HepG2 (cell line): ENCODE data around the gene NCR3LG1. TPM values are rescaled to one million over a fixed set of nuclear protein-coding genes. Genes with fewer than 3 reads are reported as not detected.

Source experiments
- ATAC-seq: fragments of 200-7000 bp; cut with Tn5 transposase; 3 replicates; pipeline ENCODE4 v1.9.1; 2020; ENCODE audit warnings: mild to moderate bottlenecking, moderate library complexity
- BruUV-seq: library from RNA; stranded (reverse); fragments of 400-500 nt; replicated peaks from 2 replicates; lab custom pipeline; 2021; lab: Mats Ljungman, UMichigan
- CTCF ChIA-PET: fragments of 300-600 bp; formaldehyde crosslinking; extraction: SDS; loops from one replicate; lab custom pipeline; 2021; ENCODE audit warnings: low total read pairs, inconsistent platforms, low intra/inter-chr PET ratio; lab: Yijun Ruan, JAX
- POLR2A ChIA-PET: fragments of 350-600 bp; sonication (Branson Sonifier 250); formaldehyde crosslinking; loops from one replicate; lab custom pipeline; 2020; ENCODE audit warnings: antibody characterized with exemption, inconsistent platforms; lab: Yijun Ruan, JAX
- DNase-seq: peaks from one replicate; pipeline ENCODE4 v3.0.0-alpha.2; 2015; ENCODE audit warnings: low spot score
- FAIRE-seq: peaks from 3 replicates; lab custom pipeline; 2011; peaks lifted over from hg19 to GRCh38; lab: Jason Lieb, UNC
- H2AFZ ChIP-seq: one replicate; pipeline ENCODE4 v1.6.1; 2011; ENCODE audit warnings: low read length, inconsistent platforms
- H3K27ac ChIP-seq: fragments of 300-600 bp; 3 replicates; pipeline ENCODE4 v1.8.0; 2011; ENCODE audit warnings: mixed run types, mild to moderate bottlenecking, mixed read lengths, low read length, inconsistent platforms; ENCODE audit not compliant: insufficient read depth; ENCODE audit errors: extremely low read length
- H3K27me3 ChIP-seq, 2 experiments: fragments of 200-600 bp in 1 of 2; 2 replicates in 1 of 2; 3 replicates in 1 of 2; pipeline versions ENCODE4 v1.6.0 to v1.8.0; 2011; ENCODE audit warnings: low read length in 2 of 2, mild to moderate bottlenecking in 2 of 2, moderate library complexity in 2 of 2, inconsistent platforms in 1 of 2; ENCODE audit not compliant: insufficient read depth in 2 of 2, control insufficient read depth in 1 of 2
- H3K36me3 ChIP-seq, 2 experiments: fragments of 200-600 bp in 1 of 2; replicated peaks in 1 of 2; 2 replicates in 1 of 2; 3 replicates in 1 of 2; pipeline versions ENCODE4 v1.5.1 to v1.8.0; 2011; ENCODE audit warnings: low read length in 2 of 2, inconsistent platforms in 1 of 2; ENCODE audit not compliant: insufficient read depth in 2 of 2, control insufficient read depth in 1 of 2
- H3K4me1 ChIP-seq: 2 replicates; pipeline ENCODE4 v1.5.1; 2012; ENCODE audit warnings: low read length, inconsistent platforms; ENCODE audit not compliant: insufficient read depth
- H3K4me2 ChIP-seq: 2 replicates; pipeline ENCODE4 v1.6.0; 2011; ENCODE audit warnings: low read depth, low read length, inconsistent platforms
- H3K4me3 ChIP-seq, 3 experiments: fragments of 200-600 bp in 1 of 3; sonication (generic), shearing (Covaris generic) in 1 of 3; replicated peaks in 1 of 3; 2 replicates each; pipeline ENCODE4 v1.5.1; 2011 to 2016; ENCODE audit warnings: low read length in 3 of 3, inconsistent platforms in 2 of 3, low read depth in 2 of 3, mild to moderate bottlenecking in 2 of 3, control low read depth in 1 of 3, mixed read lengths in 1 of 3; ENCODE audit not compliant: insufficient read depth in 1 of 3
- H3K79me2 ChIP-seq: one replicate; pipeline ENCODE4 v1.6.1; 2011; ENCODE audit warnings: low read length, inconsistent platforms; ENCODE audit not compliant: insufficient read depth
- H3K9ac ChIP-seq: 2 replicates; pipeline ENCODE4 v1.6.0; 2011; ENCODE audit warnings: mild to moderate bottlenecking, low read depth, low read length, inconsistent platforms; ENCODE audit not compliant: insufficient read depth
- H3K9me3 ChIP-seq: 2 replicates; pipeline ENCODE4 v1.5.1; 2012; ENCODE audit warnings: mild to moderate bottlenecking, low read length
- H4K20me1 ChIP-seq: 2 replicates; pipeline ENCODE4 v1.6.0; 2011; ENCODE audit warnings: inconsistent platforms, mild to moderate bottlenecking, low read length, moderate library complexity; ENCODE audit not compliant: insufficient read depth
- MED8 ChIP-seq: sonication (generic); formaldehyde crosslinking; IDR thresholded peaks from 2 replicates; pipeline ENCODE4 v1.8.1; 2023; ENCODE audit warnings: mild to moderate bottlenecking, missing genetic modification reagents; ENCODE audit not compliant: insufficient replicate concordance
- TMF1 ChIP-seq: sonication (generic); formaldehyde crosslinking; IDR thresholded peaks from 2 replicates; pipeline ENCODE4 v1.8.1; 2022; ENCODE audit warnings: low read depth, missing genetic modification reagents
- ZNF451 ChIP-seq: sonication (generic); formaldehyde crosslinking; IDR thresholded peaks from 2 replicates; pipeline ENCODE4 v1.5.0; 2020; ENCODE audit warnings: mild to moderate bottlenecking, missing genetic modification reagents
- ZNF761 ChIP-seq: sonication (generic); formaldehyde crosslinking; conservative IDR thresholded peaks from 2 replicates; pipeline ENCODE4 v1.4.0; 2020; ENCODE audit warnings: mild to moderate bottlenecking, missing genetic modification reagents
- WGBS: methylation state at CpG from one replicate; pipeline ENCODE4 v1.1.6; 2017; ENCODE audit warnings: low lambda C conversion rate; 5-methylcytosine and 5-hydroxymethylcytosine counted together
- in situ Hi-C: cut with HindIII; loops from 2 replicates; pipeline ENCODE4 v1.10.0; 2017; ENCODE audit warnings: low pct_unique_long_range_greater_than_20kb; ENCODE audit not compliant: extremely low pct_ligation_motif_present
- intact Hi-C: fragments of 100-400 bp; cut with micrococcal nuclease; formaldehyde crosslinking; loops from one replicate; pipeline ENCODE4 v1.10.0; 2022; ENCODE audit not compliant: unreplicated experiment
- polyA plus RNA-seq, 8 experiments: library from polyadenylated mRNA; depleted of rRNA in 3 of 8; stranded (reverse) in 7 of 8; unstranded in 1 of 8; fragments of >200 nt; fragmentation: Illumina TruSeq in 4 of 8; extraction: Trizol in 4 of 8; gene quantifications; 2 replicates each; pipeline versions ENCODE4 v1.2.1 to v1.2.3, GENCODE V29; 2011 to 2016; ENCODE audit warnings: low read depth in 4 of 8, missing spikeins in 1 of 8, mixed read lengths in 1 of 8; ENCODE audit not compliant: insufficient read depth in 1 of 8
- total RNA-seq, 5 experiments: library from RNA; depleted of rRNA; stranded (reverse); fragments of >200 nt; fragmentation: Illumina TruSeq; extraction: Trizol; gene quantifications; 2 replicates each; pipeline ENCODE4 v1.2.3, GENCODE V29; 2016; ENCODE audit warnings: low read depth in 1 of 5
- TF ChIP-seq, protein P1 (sequence below): sonication (generic); formaldehyde crosslinking; IDR thresholded peaks from 2 replicates; pipeline ENCODE4 v1.5.0; 2020; ENCODE audit warnings: mild to moderate bottlenecking, missing genetic modification reagents, moderate library complexity
- TF ChIP-seq, protein P2 (sequence below): sonication (generic); formaldehyde crosslinking; IDR thresholded peaks from 2 replicates; pipeline ENCODE4 v1.9.0; 2022; ENCODE audit warnings: low read depth, missing genetic modification reagents
- TF ChIP-seq, protein P3 (sequence below), 2 experiments: fragments of 450-650 bp in 1 of 2; sonication (generic) in 1 of 2; formaldehyde crosslinking; IDR thresholded peaks; 2 replicates each; pipeline versions ENCODE4 v1.5.0 to v1.8.0; 2020 to 2022; ENCODE audit warnings: mild to moderate bottlenecking in 1 of 2, missing genetic modification reagents in 1 of 2
- TF ChIP-seq, protein P4 (sequence below): fragments of 450-650 bp; IDR thresholded peaks from 2 replicates; pipeline ENCODE4 v1.6.1; 2016

Gene NCR3LG1
- total and polyA plus RNA-seq, 2 of the 13 experiments (the other 11 are each of a cell fraction or from before 2014, with no cell fraction given), result 16.1 to 25.1 TPM

DNA sequence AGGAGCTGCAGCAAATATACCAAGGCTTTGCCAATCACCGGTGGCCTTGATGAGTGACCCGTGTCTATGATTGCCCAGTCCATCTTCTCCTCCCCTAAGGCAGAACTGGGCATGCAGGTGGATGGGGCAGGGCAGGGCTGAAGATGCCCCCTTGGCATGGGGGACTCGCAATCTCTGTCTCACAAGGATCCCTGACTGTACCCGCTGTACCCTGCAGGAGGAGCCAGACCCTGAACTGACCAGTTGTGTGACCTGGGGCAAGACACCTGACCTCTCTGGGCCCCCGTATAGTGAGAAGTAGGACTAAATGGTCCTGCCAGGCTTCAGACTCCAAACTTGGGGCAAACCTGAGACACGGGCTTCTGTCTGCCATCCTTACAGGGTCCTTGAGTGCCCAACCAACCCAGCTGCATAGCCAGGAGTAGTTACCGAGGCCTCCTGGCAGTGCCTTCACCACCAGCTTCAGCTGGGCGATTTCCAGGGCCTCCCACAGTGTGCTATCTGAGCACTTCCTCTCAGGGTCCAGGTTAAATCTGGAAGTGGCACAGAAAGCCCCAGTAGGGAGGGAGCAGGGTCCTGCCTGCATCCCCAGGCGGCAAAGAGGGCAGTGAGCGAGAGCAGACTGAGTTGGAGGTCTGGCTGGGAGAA lies 43.3 kb downstream of the NCR3LG1 start:
- no TSS peak for BruUV-seq
- POLR2A ChIA-PET, result no interaction called here
- TF ChIP-seq, protein P1, sequence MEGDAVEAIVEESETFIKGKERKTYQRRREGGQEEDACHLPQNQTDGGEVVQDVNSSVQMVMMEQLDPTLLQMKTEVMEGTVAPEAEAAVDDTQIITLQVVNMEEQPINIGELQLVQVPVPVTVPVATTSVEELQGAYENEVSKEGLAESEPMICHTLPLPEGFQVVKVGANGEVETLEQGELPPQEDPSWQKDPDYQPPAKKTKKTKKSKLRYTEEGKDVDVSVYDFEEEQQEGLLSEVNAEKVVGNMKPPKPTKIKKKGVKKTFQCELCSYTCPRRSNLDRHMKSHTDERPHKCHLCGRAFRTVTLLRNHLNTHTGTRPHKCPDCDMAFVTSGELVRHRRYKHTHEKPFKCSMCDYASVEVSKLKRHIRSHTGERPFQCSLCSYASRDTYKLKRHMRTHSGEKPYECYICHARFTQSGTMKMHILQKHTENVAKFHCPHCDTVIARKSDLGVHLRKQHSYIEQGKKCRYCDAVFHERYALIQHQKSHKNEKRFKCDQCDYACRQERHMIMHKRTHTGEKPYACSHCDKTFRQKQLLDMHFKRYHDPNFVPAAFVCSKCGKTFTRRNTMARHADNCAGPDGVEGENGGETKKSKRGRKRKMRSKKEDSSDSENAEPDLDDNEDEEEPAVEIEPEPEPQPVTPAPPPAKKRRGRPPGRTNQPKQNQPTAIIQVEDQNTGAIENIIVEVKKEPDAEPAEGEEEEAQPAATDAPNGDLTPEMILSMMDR (CRISPR knock-in tag), result peak; percentile 19; the same call in 1 of the 2 replicates
- TF ChIP-seq ZNF761 (CRISPR knock-in tag), result no peak
- intact Hi-C loops, result no loop called here
- Histone ChIP-seq H4K20me1 (no peaks in the 10 kb centered on the region), H3K36me3 (no peaks in the 10 kb centered on the region), H3K27me3 (peaks cover 3 to 55% of the 10 kb centered on the region in 2 experiments), H3K9me3 (no peaks in the 10 kb centered on the region), H3K27ac (no peak overlapping the region), H2AFZ (no peak overlapping the region), H3K4me2 (no peak overlapping the region), H3K4me3 (no peak overlapping the region), H3K79me2 (no peaks in the 10 kb centered on the region), H3K9ac (no peak overlapping the region), H3K4me1 (0 out of 2 replicates have a peak, but pooled peaks cover 2% of the 10 kb centered on the region)
- WGBS, result 21% methylated on average over 4 of the region's 10 CpGs
- CTCF ChIA-PET, result no interaction called here
- ATAC-seq (peak; percentile 17; the same call in 1 of the 3 replicates), DNase-seq (no peak), FAIRE-seq (no peak)
- in situ Hi-C loops, result no loop called here

DNA sequence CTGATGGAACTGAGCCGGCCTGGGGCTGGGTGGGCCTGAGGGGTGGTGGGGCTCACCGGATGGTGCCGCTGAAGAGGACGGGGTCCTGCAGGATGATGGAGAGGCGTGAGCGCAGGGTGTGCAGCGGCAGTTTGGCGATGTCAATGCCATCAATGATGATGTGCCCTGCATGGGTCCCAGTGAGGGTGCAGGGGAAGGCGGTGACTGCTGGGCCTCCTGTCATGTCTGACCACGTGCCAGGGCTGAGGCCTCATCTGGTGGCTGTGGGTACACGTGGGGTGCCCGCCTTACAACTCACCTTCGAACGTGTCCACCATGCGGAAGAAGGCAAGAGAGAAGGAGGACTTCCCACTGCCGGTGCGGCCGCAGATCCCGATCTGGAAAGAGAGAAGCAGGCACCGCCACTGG lies 44.0 kb downstream of the NCR3LG1 start:
- no TSS peak for BruUV-seq
- Histone ChIP-seq H3K27ac (no peak overlapping the region), H3K79me2 (no peaks in the 10 kb centered on the region), H4K20me1 (no peaks in the 10 kb centered on the region), H2AFZ (no peak overlapping the region), H3K36me3 (no peaks in the 10 kb centered on the region), H3K27me3 (peaks cover 5 to 59% of the 10 kb centered on the region in 2 experiments), H3K4me1 (no peaks in the 10 kb centered on the region), H3K9ac (no peak overlapping the region), H3K4me3 (no peak overlapping the region), H3K4me2 (no peak overlapping the region), H3K9me3 (no peaks in the 10 kb centered on the region)
- in situ Hi-C loops, result no loop called here
- CTCF ChIA-PET, result no interaction called here
- WGBS, result 52% methylated on average over 20 of the region's 20 CpGs
- no peak for FAIRE-seq
- no peak for ATAC-seq
- POLR2A ChIA-PET, result no interaction called here
- TF ChIP-seq ZNF451 (CRISPR knock-in tag) (no peak), MED8 (no peak), TMF1 (CRISPR knock-in tag) (no peak)
- TF ChIP-seq, protein P2, sequence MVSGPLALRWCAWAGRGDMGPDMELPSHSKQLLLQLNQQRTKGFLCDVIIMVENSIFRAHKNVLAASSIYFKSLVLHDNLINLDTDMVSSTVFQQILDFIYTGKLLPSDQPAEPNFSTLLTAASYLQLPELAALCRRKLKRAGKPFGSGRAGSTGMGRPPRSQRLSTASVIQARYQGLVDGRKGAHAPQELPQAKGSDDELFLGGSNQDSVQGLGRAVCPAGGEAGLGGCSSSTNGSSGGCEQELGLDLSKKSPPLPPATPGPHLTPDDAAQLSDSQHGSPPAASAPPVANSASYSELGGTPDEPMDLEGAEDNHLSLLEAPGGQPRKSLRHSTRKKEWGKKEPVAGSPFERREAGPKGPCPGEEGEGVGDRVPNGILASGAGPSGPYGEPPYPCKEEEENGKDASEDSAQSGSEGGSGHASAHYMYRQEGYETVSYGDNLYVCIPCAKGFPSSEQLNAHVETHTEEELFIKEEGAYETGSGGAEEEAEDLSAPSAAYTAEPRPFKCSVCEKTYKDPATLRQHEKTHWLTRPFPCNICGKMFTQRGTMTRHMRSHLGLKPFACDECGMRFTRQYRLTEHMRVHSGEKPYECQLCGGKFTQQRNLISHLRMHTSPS (CRISPR knock-in tag), result no peak
- TF ChIP-seq, protein P3, sequence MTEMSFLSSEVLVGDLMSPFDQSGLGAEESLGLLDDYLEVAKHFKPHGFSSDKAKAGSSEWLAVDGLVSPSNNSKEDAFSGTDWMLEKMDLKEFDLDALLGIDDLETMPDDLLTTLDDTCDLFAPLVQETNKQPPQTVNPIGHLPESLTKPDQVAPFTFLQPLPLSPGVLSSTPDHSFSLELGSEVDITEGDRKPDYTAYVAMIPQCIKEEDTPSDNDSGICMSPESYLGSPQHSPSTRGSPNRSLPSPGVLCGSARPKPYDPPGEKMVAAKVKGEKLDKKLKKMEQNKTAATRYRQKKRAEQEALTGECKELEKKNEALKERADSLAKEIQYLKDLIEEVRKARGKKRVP (CRISPR knock-in tag; IDR thresholded peaks at IDR 0.05), result no peak
- TF ChIP-seq, protein P4, sequence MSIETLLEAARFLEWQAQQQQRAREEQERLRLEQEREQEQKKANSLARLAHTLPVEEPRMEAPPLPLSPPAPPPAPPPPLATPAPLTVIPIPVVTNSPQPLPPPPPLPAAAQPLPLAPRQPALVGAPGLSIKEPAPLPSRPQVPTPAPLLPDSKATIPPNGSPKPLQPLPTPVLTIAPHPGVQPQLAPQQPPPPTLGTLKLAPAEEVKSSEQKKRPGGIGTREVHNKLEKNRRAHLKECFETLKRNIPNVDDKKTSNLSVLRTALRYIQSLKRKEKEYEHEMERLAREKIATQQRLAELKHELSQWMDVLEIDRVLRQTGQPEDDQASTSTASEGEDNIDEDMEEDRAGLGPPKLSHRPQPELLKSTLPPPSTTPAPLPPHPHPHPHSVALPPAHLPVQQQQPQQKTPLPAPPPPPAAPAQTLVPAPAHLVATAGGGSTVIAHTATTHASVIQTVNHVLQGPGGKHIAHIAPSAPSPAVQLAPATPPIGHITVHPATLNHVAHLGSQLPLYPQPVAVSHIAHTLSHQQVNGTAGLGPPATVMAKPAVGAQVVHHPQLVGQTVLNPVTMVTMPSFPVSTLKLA, result peak; percentile 84
- DNase-seq, result no peak
- intact Hi-C loops, result no loop called here
